H1 (cell line): ENCODE results near the gene RHBDL2. TPM values are rescaled to one million over a fixed set of nuclear protein-coding genes. Genes with fewer than 3 reads are reported as not detected.
A peak's percentile ranks its signal among the peaks of the same experiment; 100 is the strongest.

Experiments used
- CTCF ChIA-PET: fragments of 300-600 bp; sonication (Branson Sonifier 250); formaldehyde crosslinking; loops from one replicate; lab custom pipeline; 2021; ENCODE audit not compliant: partially characterized antibody; lab: Charles Lee
- POLR2A ChIA-PET: fragments of 300-600 bp; sonication (Branson Sonifier 250); formaldehyde crosslinking; loops from one replicate; lab custom pipeline; 2021; ENCODE audit warnings: inconsistent platforms; ENCODE audit not compliant: partially characterized antibody; lab: Charles Lee
- DNase-seq, 2 experiments: peaks; one replicate each; pipeline versions ENCODE4 v3.0.0 to v3.0.0-alpha.2; 2010 to 2022; ENCODE audit warnings: low spot score in 2 of 2, low read depth in 1 of 2, mixed read lengths in 1 of 2
- FAIRE-seq: peaks from 2 replicates; lab custom pipeline; 2011; peaks lifted over from hg19 to GRCh38; lab: Jason Lieb, UNC
- H2AFZ ChIP-seq: 2 replicates; pipeline ENCODE4 v1.8.1; 2012; ENCODE audit warnings: low read length, inconsistent platforms
- H2AK5ac ChIP-seq: 2 replicates; pipeline ENCODE4 v1.6.1; 2013; ENCODE audit warnings: low read depth, low read length
- H2BK120ac ChIP-seq: replicated peaks from 2 replicates; pipeline ENCODE3; 2013; ENCODE audit warnings: low read depth, low read length, inconsistent platforms
- H2BK12ac ChIP-seq: 2 replicates; pipeline ENCODE4 v1.6.1; 2013; ENCODE audit warnings: low read depth, low read length
- H2BK15ac ChIP-seq: 2 replicates; pipeline ENCODE4 v1.6.1; 2013; ENCODE audit warnings: low read length
- H2BK20ac ChIP-seq: 2 replicates; pipeline ENCODE4 v1.6.1; 2013; ENCODE audit warnings: low read length
- H2BK5ac ChIP-seq: 2 replicates; pipeline ENCODE4 v1.6.1; 2013; ENCODE audit warnings: low read depth, low read length
- H3K14ac ChIP-seq: 2 replicates; pipeline ENCODE4 v1.6.1; 2013; ENCODE audit warnings: inconsistent platforms; ENCODE audit not compliant: insufficient read length
- H3K18ac ChIP-seq: 2 replicates; pipeline ENCODE4 v1.6.1; 2013; ENCODE audit warnings: low read length; ENCODE audit errors: extremely low read depth
- H3K23ac ChIP-seq: 2 replicates; pipeline ENCODE4 v1.6.1; 2013; ENCODE audit warnings: inconsistent platforms; ENCODE audit not compliant: insufficient read length
- H3K23me2 ChIP-seq: 2 replicates; pipeline ENCODE4 v1.6.1; 2013; ENCODE audit warnings: low read depth, low read length
- H3K27ac ChIP-seq: 2 replicates; pipeline ENCODE4 v1.6.1; 2011; ENCODE audit warnings: low read depth, low read length, inconsistent platforms
- H3K27me3 ChIP-seq, 4 experiments: replicated peaks in 1 of 4; 1 replicate in 1 of 4; 2 replicates in 3 of 4; pipeline versions ENCODE4 v1.6.1 to v1.8.1; 2011 to 2013; ENCODE audit warnings: low read length in 3 of 4, mild to moderate bottlenecking in 3 of 4, inconsistent platforms in 2 of 4, mixed read lengths in 2 of 4, moderate library complexity in 1 of 4; ENCODE audit not compliant: control insufficient read depth in 3 of 4, insufficient read depth in 3 of 4; ENCODE audit errors: extremely low read depth in 1 of 4
- H3K36me3 ChIP-seq, 4 experiments: 2 replicates each; pipeline versions ENCODE4 v1.6.1 to v1.8.1; 2011 to 2013; ENCODE audit warnings: mild to moderate bottlenecking in 4 of 4, low read length in 3 of 4, moderate library complexity in 2 of 4, control low read depth in 1 of 4, inconsistent platforms in 1 of 4; ENCODE audit not compliant: insufficient read depth in 4 of 4, control insufficient read depth in 2 of 4
- H3K4ac ChIP-seq: replicated peaks from 2 replicates; pipeline ENCODE3; 2013; ENCODE audit warnings: low read length, low read depth, mixed read lengths, inconsistent platforms; ENCODE audit not compliant: insufficient read length
- H3K4me1 ChIP-seq, 4 experiments: replicated peaks in 1 of 4; 1 replicate in 1 of 4; 2 replicates in 3 of 4; pipeline versions ENCODE4 v1.6.1 to v1.8.1; 2011 to 2013; ENCODE audit warnings: low read length in 3 of 4, inconsistent platforms in 2 of 4, mixed read lengths in 1 of 4; ENCODE audit not compliant: insufficient read depth in 4 of 4, control insufficient read depth in 3 of 4
- H3K4me2 ChIP-seq, 2 experiments: 2 replicates each; pipeline versions ENCODE4 v1.6.1 to v1.8.1; 2011 to 2013; ENCODE audit warnings: low read depth in 2 of 2, low read length in 2 of 2, control low read depth in 1 of 2, inconsistent platforms in 1 of 2, mild to moderate bottlenecking in 1 of 2; ENCODE audit not compliant: insufficient read depth in 1 of 2
- H3K4me3 ChIP-seq, 4 experiments: fragments of 200-600, 300-600 bp in 1 of 4; sonication (generic), shearing (Covaris generic), sonication (Bioruptor Twin) in 1 of 4; 2 replicates each; pipeline versions ENCODE4 v1.5.1 to v1.8.1; 2011 to 2016; ENCODE audit warnings: low read length in 4 of 4, low read depth in 3 of 4, control low read depth in 2 of 4, inconsistent platforms in 2 of 4, mild to moderate bottlenecking in 2 of 4, mixed read lengths in 1 of 4, moderate library complexity in 1 of 4; ENCODE audit not compliant: insufficient read depth in 2 of 4; ENCODE audit errors: extremely low read depth in 1 of 4
- H3K56ac ChIP-seq: replicated peaks from 2 replicates; pipeline ENCODE3; 2013; ENCODE audit warnings: low read depth, mild to moderate bottlenecking, mixed read lengths, low read length, inconsistent platforms; ENCODE audit not compliant: insufficient read length
- H3K79me1 ChIP-seq: 2 replicates; pipeline ENCODE4 v1.6.1; 2013; ENCODE audit warnings: low read depth, low read length, control low read depth
- H3K79me2 ChIP-seq, 2 experiments: 2 replicates each; pipeline versions ENCODE4 v1.6.1 to v1.8.1; 2012 to 2013; ENCODE audit warnings: low read length in 2 of 2, mild to moderate bottlenecking in 2 of 2, inconsistent platforms in 1 of 2; ENCODE audit not compliant: insufficient read depth in 2 of 2, control insufficient read depth in 1 of 2
- H3K9ac ChIP-seq, 4 experiments: replicated peaks in 1 of 4; 1 replicate in 1 of 4; 2 replicates in 3 of 4; pipeline versions ENCODE4 v1.6.1 to v1.8.1; 2011 to 2013; ENCODE audit warnings: low read depth in 3 of 4, low read length in 3 of 4, control low read depth in 2 of 4, mild to moderate bottlenecking in 2 of 4, moderate library complexity in 2 of 4, inconsistent platforms in 1 of 4; ENCODE audit errors: extremely low read depth in 1 of 4
- H3K9me3 ChIP-seq, 2 experiments: 2 replicates each; pipeline versions ENCODE4 v1.6.1 to v1.8.1; 2012 to 2013; ENCODE audit warnings: mild to moderate bottlenecking in 2 of 2, moderate library complexity in 2 of 2, control low read depth in 1 of 2, inconsistent platforms in 1 of 2, low read depth in 1 of 2, low read length in 1 of 2, mixed read lengths in 1 of 2; ENCODE audit not compliant: insufficient read depth in 2 of 2
- H4K20me1 ChIP-seq, 2 experiments: replicated peaks in 1 of 2; 2 replicates each; pipeline versions ENCODE3 to v1.8.1; 2011 to 2013; ENCODE audit warnings: inconsistent platforms in 2 of 2, low read length in 2 of 2, mild to moderate bottlenecking in 1 of 2; ENCODE audit not compliant: insufficient read depth in 2 of 2, control insufficient read depth in 1 of 2
- H4K5ac ChIP-seq: 2 replicates; pipeline ENCODE4 v1.6.1; 2013; ENCODE audit warnings: low read length, low read depth, mixed read lengths, inconsistent platforms; ENCODE audit not compliant: insufficient read length
- H4K8ac ChIP-seq: 2 replicates; pipeline ENCODE4 v1.8.0; 2013; ENCODE audit warnings: mild to moderate bottlenecking, moderate library complexity, low read length, inconsistent platforms; ENCODE audit not compliant: insufficient read depth; ENCODE audit errors: extremely low read depth
- H4K91ac ChIP-seq: replicated peaks from 2 replicates; pipeline ENCODE3; 2013; ENCODE audit warnings: low read length, mixed read lengths, inconsistent platforms; ENCODE audit not compliant: insufficient read length
- PHF8 ChIP-seq: fragments of 200-600 bp; sonication (generic); conservative IDR thresholded peaks from 2 replicates; pipeline ENCODE4 v1.7.1; 2012; ENCODE audit warnings: low read depth, mild to moderate bottlenecking, inconsistent platforms, low read length, moderate library complexity
- SAP30 ChIP-seq: fragments of 300-600 bp; sonication (generic); IDR thresholded peaks from 2 replicates; pipeline ENCODE4 v1.7.1; 2012; ENCODE audit warnings: low read length, moderate library complexity, mild to moderate bottlenecking, inconsistent platforms; ENCODE audit not compliant: insufficient read depth, insufficient replicate concordance
- WGBS, 2 experiments: shearing (Covaris generic) in 1 of 2; methylation state at CpG; one replicate each; pipeline versions ENCODE4 v1.1.6 to v1.1.7; 2013 to 2015; ENCODE audit warnings: low lambda C conversion rate in 2 of 2, mixed read lengths in 2 of 2, inconsistent platforms in 1 of 2, low coverage in 1 of 2, missing lambda C conversion rate in 1 of 2; ENCODE audit not compliant: insufficient replicate concordance in 2 of 2, insufficient coverage in 1 of 2, insufficient read length in 1 of 2; ENCODE audit errors: extremely low coverage in 1 of 2, missing lambda C conversion rate in 1 of 2; 5-methylcytosine and 5-hydroxymethylcytosine counted together
- polyA plus RNA-seq, 7 experiments: library from polyadenylated mRNA; depleted of rRNA in 3 of 7; stranded (reverse) in 5 of 7; unstranded in 2 of 7; fragments of >200 nt in 5 of 7; fragments of 200-250 nt in 2 of 7; gene quantifications; 1 replicate in 5 of 7; 2 replicates in 1 of 7; 4 replicates in 1 of 7; pipeline versions ENCODE4 v1.2.1 to v1.2.3, GENCODE V29; 2011 to 2013; ENCODE audit warnings: missing spikeins in 2 of 7, mixed read lengths in 2 of 7
- total RNA-seq: library from RNA; stranded (reverse); fragmentation: NEBNext Ultra II Directional; extraction: Animal tissue kit (Norgen Biotek cat#: 25700); gene quantifications from 2 replicates; pipeline ENCODE4 v1.2.1, GENCODE V29; 2021

RHBDL2 gene
- total and polyA plus RNA-seq, 2 of the 8 experiments (the other 6 are each of a cell fraction or from before 2014, with no cell fraction given), result 0.42 to 0.84 TPM

DNA sequence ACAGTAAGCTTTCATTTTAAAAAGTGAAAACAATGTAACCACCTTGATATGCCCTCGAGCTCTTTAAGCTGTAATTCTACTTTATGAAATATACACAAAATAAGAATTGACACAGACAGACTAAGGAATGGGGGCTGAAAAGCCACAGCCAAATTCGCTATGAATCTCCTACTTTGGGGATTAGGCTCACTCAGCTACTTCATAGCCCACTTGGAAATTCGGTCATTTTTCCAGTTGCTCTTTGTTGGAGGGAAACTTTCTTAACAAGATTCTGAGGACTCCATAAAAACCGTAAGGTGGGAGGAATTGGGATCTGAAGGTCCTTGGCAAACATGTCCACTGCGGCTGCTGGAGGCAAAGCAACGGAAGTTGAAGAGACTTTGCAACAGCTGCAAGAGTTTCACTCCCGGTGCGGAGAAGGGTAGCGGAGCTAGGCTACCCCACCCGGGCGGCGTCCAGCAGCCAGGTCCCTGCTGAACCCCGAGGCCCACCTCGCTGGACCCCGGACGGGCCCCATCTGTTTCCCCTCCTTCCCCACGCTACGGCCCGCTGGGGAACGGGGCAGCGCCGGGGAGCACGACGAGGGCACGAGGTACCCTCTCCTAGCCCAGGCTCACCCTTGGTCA, 69.1 kb downstream of the RHBDL2 start:
- TF ChIP-seq SAP30 (peak; percentile 50), PHF8 (no peak)
- TF ChIP-seq, all 59 proteins: peak for 1
- FAIRE-seq, result no peak
- Histone ChIP-seq H3K27ac (no peak overlapping the region), H3K56ac (no peak overlapping the region), H4K20me1 (no peaks in the 10 kb centered on the region), H3K27me3 (no peaks in the 10 kb centered on the region), H2BK12ac (no peak overlapping the region), H4K5ac (no peak overlapping the region), H3K79me1 (peaks cover 4% of the 10 kb centered on the region; the same call in 1 of the 2 replicates), H4K8ac (0 out of 2 replicates have a peak overlapping the region, but pooled peaks have one; percentile 57), H2AK5ac (no peak overlapping the region), H3K4me1 (peaks cover 0 to 3% (median under 1%) of the 10 kb centered on the region in 4 experiments; a peak in 3 of 7 replicates), H3K9me3 (no peaks in the 10 kb centered on the region), H2BK20ac (no peak overlapping the region), H3K36me3 (no peaks in the 10 kb centered on the region), H4K91ac (no peak overlapping the region), H2BK120ac (no peak overlapping the region), H2AFZ (no peak overlapping the region), H3K4me3 (peak overlapping the region; percentile 68 to 78 (median 72)), H3K14ac (no peak overlapping the region), H3K23ac (no peak overlapping the region), H2BK5ac (no peak overlapping the region), H3K4me2 (peak overlapping the region; percentile 71 to 82), H3K4ac (no peak overlapping the region), H2BK15ac (no peak overlapping the region), H3K23me2 (peaks cover 6% of the 10 kb centered on the region; the same call in 1 of the 2 replicates), H3K9ac (peak overlapping the region in 3 of 4 experiments; percentile 52 to 65 (median 54); a peak in 5 of 7 replicates), H3K18ac (no peak overlapping the region), H3K79me2 (peaks cover 0 to 4% of the 10 kb centered on the region in 2 experiments; a peak in 3 of 4 replicates)
- DNase-seq, result no peak
- CTCF ChIA-PET, result interaction anchor here (1.0 to 1.3 kb wide), 4 partner anchors 9 to 319 kb away, joined by 3 to 4 read pairs (median 4); partner anchors contain the start of gene GJA9
- POLR2A ChIA-PET, result interaction anchor here (0.8 to 1.9 kb wide), 6 partner anchors 12 to 154 kb away, joined by 3 to 6 read pairs (median 4); partner anchors contain the start of gene NDUFS5
- 18% methylated on average over 12 of the region's 25 CpGs; no CpG with 5 or more reads in 1 of the 2 experiments for WGBS, 2 experiments
